ENCODE results near the gene WWTR1. TPM values are rescaled to one million over a fixed set of nuclear protein-coding genes. Genes with fewer than 3 reads are reported as not detected.
A peak's percentile ranks its signal among the peaks of the same experiment; 100 is the strongest.

WWTR1 gene
- total RNA-seq, 1 experiment from 2014 or later, result 14.1 TPM

DNA sequence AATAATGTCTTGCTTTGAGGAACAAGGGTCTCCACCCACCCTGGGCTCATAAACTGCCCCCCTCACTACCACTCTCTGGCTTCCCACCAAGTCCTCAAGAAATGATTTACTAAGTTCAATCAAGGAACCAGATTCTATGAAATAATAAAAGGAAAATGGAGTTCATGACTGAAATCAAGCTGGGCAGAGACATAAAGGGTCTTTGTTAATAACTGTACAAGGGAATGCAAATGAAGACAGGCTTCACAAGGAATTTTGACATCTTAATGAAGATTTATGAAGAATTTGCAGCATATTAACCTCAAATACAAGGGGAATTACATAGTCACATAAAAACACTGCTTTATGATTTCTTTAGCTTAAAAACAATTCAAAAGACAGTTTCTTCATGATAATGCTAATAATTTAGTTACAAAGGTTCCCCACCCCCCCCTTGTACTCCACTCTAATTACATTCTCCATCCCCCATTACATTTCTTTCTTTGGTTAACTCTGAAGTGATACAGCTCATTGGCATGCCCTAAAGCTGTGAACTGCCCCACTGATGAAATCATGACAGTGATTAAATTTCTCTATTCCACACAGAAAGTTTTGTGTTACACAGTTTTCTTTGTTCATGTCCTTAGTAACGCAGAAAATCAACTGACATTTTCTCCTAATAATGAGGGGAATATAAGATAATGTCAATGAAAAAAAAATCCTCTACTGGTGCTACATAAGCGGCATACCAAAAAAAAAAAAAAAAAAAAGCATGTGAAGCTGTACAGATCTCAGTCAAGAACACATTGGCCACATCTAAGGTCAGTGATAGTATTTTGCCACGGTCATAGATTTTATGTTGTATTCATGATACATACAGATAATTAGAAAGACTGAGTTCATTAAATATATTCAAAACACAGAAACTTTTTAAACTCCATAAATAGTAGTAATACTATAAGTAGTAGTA is 54.4 kb downstream of the WWTR1 start:
- peak; percentile 11 for DNase-seq
- H3K36me3 ChIP-seq (replicated peaks; ENCODE audit: control insufficient read depth, insufficient read depth, low read length), result no peaks in the 10 kb centered on the region
- no peak overlapping the region for H3K4me3 ChIP-seq (ENCODE audit: insufficient read depth, low read depth, low read length)
- H3K27me3 ChIP-seq (ENCODE audit: control insufficient read depth, insufficient read depth, low read length), result no peaks in the 10 kb centered on the region

DNA sequence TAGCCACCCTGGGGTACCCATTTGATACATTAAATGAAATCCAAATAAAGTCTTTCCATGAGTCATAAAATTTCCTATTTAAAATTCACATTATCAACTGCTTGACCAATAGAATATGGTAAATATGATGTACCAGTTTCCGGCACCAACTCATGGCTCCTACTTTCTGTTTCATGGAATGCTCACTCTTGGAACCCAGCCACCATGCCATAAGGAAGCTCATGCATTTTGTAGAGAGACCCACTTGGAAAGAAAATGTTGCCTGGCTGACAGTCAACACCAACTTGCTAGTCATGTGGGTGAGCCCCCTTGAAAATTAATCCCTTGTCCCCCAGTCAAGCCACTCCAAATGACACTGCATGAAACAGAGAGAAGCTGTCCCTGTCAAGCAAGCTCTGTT is 57.2 kb downstream of the WWTR1 start:
- no peak for DNase-seq
- Histone ChIP-seq H3K4me3 (ENCODE audit: insufficient read depth, low read depth, low read length) (no peak overlapping the region), H3K36me3 (replicated peaks; ENCODE audit: control insufficient read depth, insufficient read depth, low read length) (no peaks in the 10 kb centered on the region), H3K27me3 (ENCODE audit: control insufficient read depth, insufficient read depth, low read length) (no peaks in the 10 kb centered on the region)

DNA sequence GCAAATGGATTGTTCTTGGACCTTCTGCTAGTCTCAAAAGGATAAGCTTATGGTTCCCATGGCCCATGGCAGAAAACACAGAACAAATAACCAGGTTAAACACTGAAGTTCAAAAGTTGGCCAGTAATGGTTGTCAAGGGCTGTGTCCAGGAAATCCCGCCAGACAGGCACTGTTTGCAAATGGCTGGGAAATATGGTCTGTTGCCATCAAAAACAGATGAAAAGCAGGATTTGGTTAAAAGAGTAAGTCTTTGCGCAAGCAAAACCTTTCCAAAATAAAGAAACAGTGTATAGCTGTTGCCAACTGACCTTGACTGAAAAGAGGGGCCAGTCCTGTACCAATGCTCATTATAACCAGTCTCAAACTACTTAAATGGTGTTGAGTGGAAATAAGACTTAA is 58.6 kb downstream of the WWTR1 start:
- no peak for DNase-seq
- Histone ChIP-seq H3K4me3 (ENCODE audit: insufficient read depth, low read depth, low read length) (no peak overlapping the region), H3K36me3 (replicated peaks; ENCODE audit: control insufficient read depth, insufficient read depth, low read length) (no peaks in the 10 kb centered on the region), H3K27me3 (ENCODE audit: control insufficient read depth, insufficient read depth, low read length) (no peaks in the 10 kb centered on the region)

- no peak overlapping the region for H3K4me3 ChIP-seq (ENCODE audit: insufficient read depth, low read depth, low read length)
- no peaks in the 10 kb centered on the region for H3K27me3 ChIP-seq (ENCODE audit: control insufficient read depth, insufficient read depth, low read length)
- DNase-seq, result no peak
- H3K36me3 ChIP-seq (replicated peaks; ENCODE audit: control insufficient read depth, insufficient read depth, low read length), result no peaks in the 10 kb centered on the region
These were observed 61.6 kb downstream of the WWTR1 start for GRCh38 chr3:149596134-149596770.

- Histone ChIP-seq H3K4me3 (ENCODE audit: insufficient read depth, low read depth, low read length) (no peak overlapping the region), H3K36me3 (replicated peaks; ENCODE audit: control insufficient read depth, insufficient read depth, low read length) (no peaks in the 10 kb centered on the region), H3K27me3 (ENCODE audit: control insufficient read depth, insufficient read depth, low read length) (no peaks in the 10 kb centered on the region)
- no peak for DNase-seq
These were observed 64.2 kb downstream of the WWTR1 start for GRCh38 chr3:149593418-149594160.

GRCh38 chr3:149592758-149593240 is 65.0 kb downstream of the WWTR1 start:
- DNase-seq, result no peak
- Histone ChIP-seq H3K27me3 (ENCODE audit: control insufficient read depth, insufficient read depth, low read length) (no peaks in the 10 kb centered on the region), H3K36me3 (replicated peaks; ENCODE audit: control insufficient read depth, insufficient read depth, low read length) (no peaks in the 10 kb centered on the region), H3K4me3 (ENCODE audit: insufficient read depth, low read depth, low read length) (no peak overlapping the region)

GRCh38 chr3:149590691-149591441 is 67.0 kb downstream of the WWTR1 start:
- Histone ChIP-seq H3K4me3 (ENCODE audit: insufficient read depth, low read depth, low read length) (no peak overlapping the region), H3K27me3 (ENCODE audit: control insufficient read depth, insufficient read depth, low read length) (no peaks in the 10 kb centered on the region), H3K36me3 (replicated peaks; ENCODE audit: control insufficient read depth, insufficient read depth, low read length) (no peaks in the 10 kb centered on the region)
- DNase-seq, result no peak

GRCh38 chr3:149589332-149589731 is 68.5 kb downstream of the WWTR1 start:
- H3K36me3 ChIP-seq (replicated peaks; ENCODE audit: control insufficient read depth, insufficient read depth, low read length), result no peaks in the 10 kb centered on the region
- H3K4me3 ChIP-seq (ENCODE audit: insufficient read depth, low read depth, low read length), result no peak overlapping the region
- no peak for DNase-seq
- no peaks in the 10 kb centered on the region for H3K27me3 ChIP-seq (ENCODE audit: control insufficient read depth, insufficient read depth, low read length)

- H3K4me3 ChIP-seq (ENCODE audit: insufficient read depth, low read depth, low read length), result no peak overlapping the region
These were observed 68.9 kb downstream of the WWTR1 start for GRCh38 chr3:149588909-149589308.

GRCh38 chr3:149587383-149587782 is 70.4 kb downstream of the WWTR1 start:
- no peaks in the 10 kb centered on the region for H3K27me3 ChIP-seq (ENCODE audit: control insufficient read depth, insufficient read depth, low read length)
- no peak for DNase-seq
- no peaks in the 10 kb centered on the region for H3K36me3 ChIP-seq (replicated peaks; ENCODE audit: control insufficient read depth, insufficient read depth, low read length)
- no peak overlapping the region for H3K4me3 ChIP-seq (ENCODE audit: insufficient read depth, low read depth, low read length)

More at GRCh38 chr3:149588909-149589308, 68.9 kb downstream of the WWTR1 start:
- no peak for DNase-seq
- no peaks in the 10 kb centered on the region for H3K27me3 ChIP-seq (ENCODE audit: control insufficient read depth, insufficient read depth, low read length)
- H3K36me3 ChIP-seq (replicated peaks; ENCODE audit: control insufficient read depth, insufficient read depth, low read length), result no peaks in the 10 kb centered on the region

GRCh38 chr3:149586871-149587270 is 71.0 kb downstream of the WWTR1 start:
- Histone ChIP-seq H3K4me3 (ENCODE audit: insufficient read depth, low read depth, low read length) (no peak overlapping the region), H3K36me3 (replicated peaks; ENCODE audit: control insufficient read depth, insufficient read depth, low read length) (no peaks in the 10 kb centered on the region), H3K27me3 (ENCODE audit: control insufficient read depth, insufficient read depth, low read length) (no peaks in the 10 kb centered on the region)
- DNase-seq, result no peak

GRCh38 chr3:149585401-149585726 is 72.5 kb downstream of the WWTR1 start:
- no peak for DNase-seq
- Histone ChIP-seq H3K27me3 (ENCODE audit: control insufficient read depth, insufficient read depth, low read length) (no peaks in the 10 kb centered on the region), H3K4me3 (ENCODE audit: insufficient read depth, low read depth, low read length) (no peak overlapping the region), H3K36me3 (replicated peaks; ENCODE audit: control insufficient read depth, insufficient read depth, low read length) (no peaks in the 10 kb centered on the region)

GRCh38 chr3:149583921-149584635 is 73.7 kb downstream of the WWTR1 start:
- Histone ChIP-seq H3K27me3 (ENCODE audit: control insufficient read depth, insufficient read depth, low read length) (no peaks in the 10 kb centered on the region), H3K4me3 (ENCODE audit: insufficient read depth, low read depth, low read length) (no peak overlapping the region), H3K36me3 (replicated peaks; ENCODE audit: control insufficient read depth, insufficient read depth, low read length) (no peaks in the 10 kb centered on the region)
- no peak for DNase-seq

DNA sequence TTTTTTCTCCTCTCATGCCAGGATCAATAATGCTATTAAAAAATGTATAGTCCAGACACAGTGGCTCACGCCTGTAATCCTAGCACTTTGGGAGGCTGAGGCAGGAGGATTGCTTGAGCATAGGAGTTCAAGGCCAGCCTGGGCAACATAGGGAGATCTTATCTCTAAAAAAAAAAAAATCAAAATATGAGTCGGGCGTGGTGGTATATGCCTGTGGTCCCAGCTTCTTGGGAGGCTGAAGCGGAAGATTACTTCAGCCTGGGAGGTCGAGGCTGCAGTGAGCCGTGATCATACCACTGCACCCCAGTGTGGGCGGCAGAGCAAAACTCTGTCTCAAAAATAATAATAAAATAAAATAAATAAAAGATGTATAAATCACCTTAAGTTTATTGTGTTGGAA is 75.4 kb downstream of the WWTR1 start:
- H3K27me3 ChIP-seq (ENCODE audit: control insufficient read depth, insufficient read depth, low read length), result no peaks in the 10 kb centered on the region
- DNase-seq, result no peak
- H3K36me3 ChIP-seq (replicated peaks; ENCODE audit: control insufficient read depth, insufficient read depth, low read length), result no peaks in the 10 kb centered on the region
- H3K4me3 ChIP-seq (ENCODE audit: insufficient read depth, low read depth, low read length), result no peak overlapping the region
